NK-92 treated with Interleukin-12 subunit alpha and Interleukin-12 subunit beta, amount 100 ng/mL, for 24 hours (cell line): ENCODE results near the gene NLGN1.

Experiments
- DNase-seq: peaks from one replicate; lab custom pipeline; 2025; lab: John Stamatoyannopoulos, UW

Gene NLGN1

GRCh38 chr3:173988909-173989308 lies 591.4 kb downstream of the NLGN1 start:
- no peak for DNase-seq

GRCh38 chr3:173992416-173992815 lies 594.9 kb downstream of the NLGN1 start:
- no peak for DNase-seq

DNA sequence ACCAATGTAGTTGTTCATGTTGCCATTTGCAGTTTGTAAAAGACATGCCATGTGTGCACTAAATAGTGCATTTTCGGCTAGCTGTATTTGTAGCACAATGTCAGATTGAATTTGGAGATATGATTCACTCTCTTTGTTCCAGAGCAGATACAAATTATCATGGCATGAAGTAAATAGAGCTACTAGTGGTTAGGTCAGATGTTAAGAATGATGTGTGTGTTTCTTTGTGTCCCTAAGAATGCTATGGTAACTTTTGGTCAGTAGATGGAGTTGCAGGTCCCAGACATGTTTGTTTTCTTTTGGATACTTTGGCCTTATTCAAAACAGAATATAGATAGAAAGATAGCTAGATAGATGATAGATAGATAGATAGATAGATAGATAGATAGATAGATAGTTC lies 595.8 kb downstream of the NLGN1 start:
- DNase-seq: no peak

DNA sequence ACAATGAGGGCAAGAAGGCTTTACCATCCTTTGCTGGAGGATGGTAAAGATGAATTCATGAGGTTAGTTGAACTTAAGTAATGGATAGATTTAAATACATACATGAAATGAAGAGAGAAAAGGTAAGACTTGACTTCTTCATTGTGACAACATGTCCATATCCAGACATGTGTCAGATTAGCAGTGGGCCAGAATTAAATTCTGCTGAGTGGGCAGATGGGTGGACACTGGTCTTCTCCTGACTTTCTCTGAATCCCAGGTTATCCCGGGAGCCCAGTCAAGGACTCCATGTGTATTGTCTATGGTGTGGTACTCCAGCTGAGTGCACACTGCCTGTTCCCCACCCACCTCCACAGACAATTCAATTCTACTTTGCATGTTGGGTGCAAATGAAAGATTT lies 603.1 kb downstream of the NLGN1 start:
- no peak for DNase-seq

DNA sequence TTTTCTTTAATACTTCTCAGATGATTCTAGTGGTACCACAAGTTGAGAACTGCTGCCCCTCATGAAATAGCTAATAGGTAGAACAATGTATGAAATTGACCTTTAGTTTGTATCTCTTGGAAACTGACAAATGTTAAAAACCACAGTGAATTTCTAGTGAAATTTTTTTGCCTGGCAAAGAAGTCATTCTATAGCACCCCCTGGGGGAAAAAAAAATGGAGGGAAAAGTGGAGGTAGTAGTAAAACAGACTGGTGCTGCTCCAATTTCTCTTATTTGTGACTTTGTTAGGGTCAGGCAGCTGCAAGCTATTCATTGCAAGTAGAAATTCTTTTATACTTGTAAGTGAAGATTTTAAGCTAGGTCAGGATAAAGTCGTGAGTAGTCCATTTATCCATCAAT lies 605.0 kb downstream of the NLGN1 start:
- DNase-seq: no peak

- DNase-seq: no peak
These were observed 613.4 kb downstream of the NLGN1 start for GRCh38 chr3:174010907-174011306.

- DNase-seq: no peak
These were observed 618.6 kb downstream of the NLGN1 start for GRCh38 chr3:174016186-174016585.

- no peak for DNase-seq
These were observed 622.6 kb downstream of the NLGN1 start for GRCh38 chr3:174020156-174020555.

DNA sequence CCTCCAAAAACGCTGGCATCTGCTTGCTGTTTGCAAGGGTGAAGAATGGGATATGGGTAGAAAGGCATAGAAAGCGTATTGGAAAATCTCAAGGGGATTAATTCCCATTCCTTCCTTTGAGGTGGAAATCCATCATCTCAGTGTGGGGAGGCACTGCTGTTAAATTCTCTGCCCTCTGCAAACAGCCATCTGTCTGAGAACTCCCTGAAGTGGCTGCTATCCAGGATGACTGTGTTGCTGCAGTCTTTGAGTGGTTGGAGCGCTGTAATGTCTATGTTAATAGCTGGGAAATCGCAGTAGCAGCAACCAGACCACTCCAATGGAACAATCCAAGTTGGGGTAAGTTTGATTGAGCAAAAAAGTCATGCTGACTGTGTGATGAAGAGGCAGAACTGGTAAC lies 625.9 kb downstream of the NLGN1 start:
- DNase-seq: no peak

- no peak for DNase-seq
These were observed 631.1 kb downstream of the NLGN1 start for GRCh38 chr3:174028673-174029072.

DNA sequence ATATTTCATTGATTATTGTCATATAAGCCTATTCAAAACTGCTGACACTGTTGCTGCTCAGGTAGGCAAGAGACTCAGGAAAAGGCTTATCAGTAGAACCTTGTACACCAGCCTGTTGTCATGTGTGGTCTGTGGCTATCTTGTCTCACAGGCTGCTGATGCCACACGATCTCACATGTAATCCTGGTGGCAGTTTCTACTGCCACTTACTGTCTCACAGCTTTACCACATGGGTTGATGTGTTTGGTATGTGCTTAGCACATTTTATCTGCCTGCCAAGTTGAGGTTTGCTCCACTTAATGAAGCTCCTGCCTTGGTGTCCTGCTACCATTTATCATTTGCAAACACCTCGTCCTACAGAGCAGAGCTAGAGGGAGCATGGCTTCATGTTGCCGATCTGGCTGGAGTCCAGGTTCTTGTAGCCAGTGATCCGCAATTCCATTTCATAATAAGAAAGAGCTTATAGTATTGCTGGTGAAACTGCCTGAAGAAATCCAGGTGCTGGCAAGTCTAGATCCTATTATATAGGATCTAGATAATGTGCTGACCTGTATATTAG lies 637.9 kb downstream of the NLGN1 start:
- no peak for DNase-seq

DNA sequence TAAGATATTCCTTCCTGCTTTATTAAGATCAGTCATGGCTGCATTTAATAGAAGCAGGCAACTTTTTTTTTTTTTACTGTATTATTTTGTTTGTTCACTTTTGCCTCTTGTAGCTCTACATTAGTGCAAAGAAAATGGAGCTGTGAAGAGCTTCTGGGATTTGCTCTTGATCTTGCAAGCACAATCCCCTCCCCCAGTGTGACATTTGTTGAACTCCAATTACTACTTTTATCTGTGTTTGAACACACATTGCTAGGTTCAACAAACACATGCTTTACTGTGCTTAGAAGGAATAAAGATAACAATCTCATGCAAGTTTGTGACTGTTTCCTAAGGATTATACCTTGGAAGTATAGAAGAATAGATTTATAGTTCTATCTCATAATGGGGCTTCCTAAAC lies 648.8 kb downstream of the NLGN1 start:
- DNase-seq: no peak

DNA sequence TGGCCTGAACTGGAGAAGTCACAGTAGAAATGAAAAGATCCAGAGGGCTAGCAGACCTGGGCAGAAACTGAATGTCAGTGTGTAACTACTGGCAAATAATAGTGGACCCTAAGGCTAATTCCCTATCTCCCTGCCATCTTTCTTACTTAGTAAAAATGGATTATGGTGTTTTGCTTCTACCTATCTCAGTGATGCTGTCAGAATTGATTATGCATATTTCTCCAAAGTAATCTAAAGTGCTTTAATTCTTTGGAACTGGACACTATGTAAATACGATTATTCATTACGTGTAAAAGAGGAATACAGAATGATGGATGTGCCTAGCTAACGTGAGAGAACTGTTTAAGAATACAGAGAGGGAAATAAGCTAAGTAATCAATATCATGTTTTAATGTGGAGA lies 651.9 kb downstream of the NLGN1 start:
- no peak for DNase-seq

DNA sequence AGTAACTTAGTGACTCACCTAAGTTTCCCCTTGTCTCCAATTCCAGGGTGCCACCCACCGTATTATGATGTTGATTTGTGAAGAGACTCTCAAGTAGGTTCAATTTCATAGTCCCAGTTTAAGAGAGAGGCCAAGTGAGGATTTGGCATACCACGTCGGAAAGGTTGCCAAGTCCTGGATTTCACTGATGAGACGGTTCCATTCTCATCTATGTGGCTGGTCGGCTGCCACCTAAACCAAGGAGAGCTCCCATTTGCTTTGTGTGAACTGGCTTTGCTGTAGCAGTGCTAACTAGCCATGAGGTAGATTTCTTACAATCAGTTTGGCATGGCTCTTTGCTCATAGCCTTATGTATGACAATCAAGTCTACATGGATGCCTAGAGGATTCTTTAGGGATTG lies 653.6 kb downstream of the NLGN1 start:
- DNase-seq: no peak

DNA sequence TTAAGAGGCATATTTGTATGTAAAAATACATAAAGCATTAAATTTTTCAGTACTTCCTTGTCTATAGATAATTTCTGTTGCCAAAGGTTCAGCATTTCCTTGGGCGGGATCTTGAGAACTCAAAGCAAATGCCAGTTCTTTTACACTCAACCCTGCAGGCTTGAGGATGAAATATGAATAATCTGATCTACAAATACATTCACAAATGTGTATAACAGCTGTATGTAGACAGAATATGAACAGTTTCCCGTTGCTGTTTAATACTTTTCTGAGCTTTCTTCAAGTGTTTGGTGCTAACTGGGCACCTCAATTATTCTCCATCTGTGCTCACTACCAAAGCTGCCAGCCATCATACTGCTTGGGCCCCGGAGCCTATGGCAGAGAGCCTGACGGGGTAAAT lies 661.3 kb downstream of the NLGN1 start:
- DNase-seq: no peak

- no peak for DNase-seq
These were observed 662.9 kb downstream of the NLGN1 start for GRCh38 chr3:174060431-174060830.

DNA sequence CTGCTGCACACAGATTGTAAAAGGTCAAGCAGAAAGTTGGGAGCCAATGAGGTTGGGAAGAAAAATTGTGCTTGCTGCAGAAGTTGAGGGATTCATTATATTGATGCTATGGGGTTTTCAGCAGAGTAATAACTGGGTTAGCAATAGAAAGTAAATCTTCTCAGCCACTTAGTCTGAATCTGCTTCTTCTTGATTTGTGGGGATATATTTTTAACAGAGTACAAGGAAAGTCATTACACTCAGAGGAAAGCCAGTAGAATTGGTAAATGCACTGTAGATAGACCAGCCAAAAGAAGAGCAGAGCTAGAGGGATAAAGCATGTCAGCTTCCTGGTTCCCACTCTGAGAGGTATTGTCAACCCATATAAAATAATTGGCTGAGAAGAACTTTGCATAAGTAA lies 663.6 kb downstream of the NLGN1 start:
- DNase-seq: no peak

DNA sequence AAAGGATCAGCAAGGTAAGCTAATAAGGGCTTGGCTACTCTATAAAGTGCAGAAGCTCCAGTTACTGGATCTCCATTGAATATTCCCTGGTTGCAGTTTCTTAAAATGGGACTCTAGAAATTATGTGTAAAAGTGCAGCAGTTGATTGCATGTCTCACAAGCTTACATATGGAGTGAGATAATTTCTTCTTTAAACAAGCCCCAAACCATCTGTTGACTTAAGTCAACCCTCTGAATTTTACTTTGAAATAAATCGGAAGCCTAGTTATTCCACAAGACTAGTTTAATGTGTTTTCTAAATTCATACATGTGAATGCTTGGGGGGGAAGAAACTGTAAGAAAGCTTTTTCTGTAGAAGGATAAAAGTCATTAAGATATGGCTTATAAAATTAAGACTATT lies 664.2 kb downstream of the NLGN1 start:
- DNase-seq: no peak

DNA sequence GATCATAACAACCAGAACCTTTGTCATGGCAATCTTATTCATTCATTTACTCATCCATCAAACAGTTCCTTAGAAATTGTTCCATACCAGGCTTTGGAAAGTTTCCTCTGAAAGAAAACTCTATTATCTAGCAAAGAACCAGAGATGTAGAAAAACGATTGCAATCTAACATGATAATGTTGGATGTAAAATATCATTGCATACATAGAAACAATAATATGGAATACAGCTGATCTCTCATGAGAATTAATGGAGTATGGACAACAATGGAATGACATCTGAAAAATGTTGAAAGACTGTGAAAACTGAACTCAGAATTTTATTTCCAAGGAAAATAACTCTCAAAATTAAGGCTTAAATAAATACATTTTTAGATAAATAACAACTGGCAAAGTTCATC lies 665.4 kb downstream of the NLGN1 start:
- no peak for DNase-seq

- no peak for DNase-seq
These were observed 670.5 kb downstream of the NLGN1 start for GRCh38 chr3:174068035-174068434.

GRCh38 chr3:174072675-174073074 lies 675.1 kb downstream of the NLGN1 start:
- DNase-seq: no peak

GRCh38 chr3:174083706-174084105 lies 686.2 kb downstream of the NLGN1 start:
- DNase-seq: no peak

GRCh38 chr3:174089592-174089991 lies 692.0 kb downstream of the NLGN1 start:
- no peak for DNase-seq

DNA sequence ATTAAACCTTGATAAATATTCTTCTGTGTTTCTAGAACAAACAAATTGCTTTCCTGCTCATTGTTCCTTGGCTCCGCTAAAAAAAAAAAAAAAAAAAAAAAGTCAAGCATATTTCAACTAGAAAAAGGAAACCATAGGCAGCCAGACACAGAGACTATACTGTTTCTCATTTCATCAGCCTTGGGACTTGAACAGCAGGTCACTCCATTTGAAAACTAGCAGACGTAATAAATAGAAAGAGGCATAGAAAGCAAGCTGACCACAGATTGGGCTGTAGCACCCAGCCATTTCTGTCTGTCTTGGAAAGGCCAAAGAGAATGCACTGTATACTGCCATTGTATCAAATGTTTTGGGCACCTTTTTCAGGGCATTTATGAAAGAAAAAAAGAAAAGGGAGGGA lies 697.1 kb downstream of the NLGN1 start:
- no peak for DNase-seq

GRCh38 chr3:174097686-174098085 lies 700.1 kb downstream of the NLGN1 start:
- DNase-seq: no peak
